Stimulated activated CD4-positive, alpha-beta T cell treated with anti-CD3 and anti-CD28 coated beads, Interleukin-4, amount 100 ng/mL, for 24 hours (primary cell): Measurements from ENCODE around the gene NSA2.
"Not testable (repeated sequence)": the region's sequence is repeated elsewhere in the genome, so short reads cannot be mapped to it uniquely, and the experiment has no call there.

Source experiments
- DNase-seq: peaks from one replicate; pipeline ENCODE4 v3.0.0-alpha.2; 2020

Gene NSA2

GRCh38 chr5:74766849-74767578 lies at the start of gene NSA2, which contains the start of gene GFM2:
NSA2 (plus strand) TSS chr5:74767249; CDS start chr5:74767361, 112 bp downstream.
GFM2 (minus strand) TSS chr5:74767117; CDS start chr5:74763742, 3,375 bp downstream.
- peak; percentile 94 for DNase-seq

DNA sequence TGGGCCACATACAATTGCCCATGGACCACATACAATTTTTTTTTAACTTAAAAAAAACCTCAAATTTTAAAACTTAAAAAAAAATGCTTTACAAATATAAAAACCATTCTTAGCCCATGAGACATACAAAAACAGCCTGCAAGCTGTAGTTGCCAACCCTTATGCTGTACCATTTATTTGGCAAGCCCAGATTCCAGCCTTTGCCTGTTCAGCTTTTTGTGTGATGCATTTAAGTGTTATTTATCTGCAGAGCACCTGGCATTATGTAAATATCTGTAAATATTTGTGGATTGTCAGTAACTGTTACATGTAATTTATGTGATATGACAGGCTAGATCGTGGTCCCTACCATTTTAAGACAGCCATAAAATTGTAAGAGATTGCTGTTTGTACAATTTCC lies 49.5 kb upstream of the NSA2 start:
- DNase-seq = no peak

DNA sequence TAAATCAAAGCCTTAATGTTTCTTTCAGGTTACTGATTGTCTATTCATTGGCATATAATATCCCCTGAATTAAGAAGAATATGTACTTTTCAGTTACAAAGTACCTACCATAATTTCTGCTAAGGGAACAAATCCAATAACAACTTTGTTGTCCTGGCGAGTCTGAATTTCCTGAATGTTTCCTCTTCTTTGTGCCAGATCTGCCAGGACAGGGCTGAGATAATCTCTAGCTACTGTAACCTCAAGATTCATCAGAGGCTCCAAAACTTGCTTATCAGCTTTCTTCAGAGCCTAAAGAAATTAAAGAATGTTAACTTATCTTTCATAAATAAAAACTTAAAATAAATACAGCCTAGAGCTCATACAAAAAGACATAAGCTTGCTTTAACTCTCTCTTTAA lies 44.8 kb upstream of the NSA2 start:
- DNase-seq = no peak

DNA sequence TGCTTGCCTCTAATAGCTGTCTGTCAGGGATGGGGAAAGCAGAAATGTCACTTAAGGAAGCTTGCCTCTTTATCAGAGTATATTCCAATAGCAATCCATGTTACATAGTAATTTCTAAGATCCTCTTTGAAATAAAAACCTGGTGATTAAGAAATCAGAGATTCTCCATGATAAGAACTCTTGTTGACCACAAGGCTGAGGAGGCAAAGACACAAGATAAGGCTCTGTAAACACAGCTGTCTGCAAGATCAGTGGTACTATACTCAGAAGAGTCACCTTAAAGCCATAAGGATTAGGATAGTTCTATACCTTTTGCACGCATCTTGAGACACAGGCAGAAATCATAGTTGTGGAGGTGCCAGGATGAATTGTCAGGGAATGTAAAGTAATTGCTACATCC lies 41.7 kb upstream of the NSA2 start:
- DNase-seq = no peak

DNA sequence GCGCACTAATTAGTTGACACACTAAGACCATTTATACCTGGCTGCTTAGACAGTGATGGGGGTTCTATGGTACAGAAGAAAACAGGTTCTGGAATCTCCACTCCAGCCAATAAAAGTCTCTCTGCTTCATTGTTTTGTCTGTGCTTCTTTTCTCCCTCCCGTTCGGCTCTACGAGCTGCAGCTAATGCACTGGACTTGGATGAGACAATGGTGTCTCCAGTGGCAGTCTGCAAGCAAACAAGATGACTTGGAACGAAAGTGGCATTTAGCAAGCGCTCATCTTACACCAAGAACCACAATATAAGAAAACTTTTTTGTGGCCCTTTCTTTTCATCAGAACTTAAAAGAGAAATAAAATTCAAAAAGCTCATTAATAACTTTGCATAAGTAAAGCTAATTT lies 30.3 kb upstream of the NSA2 start:
- DNase-seq = no peak

DNA sequence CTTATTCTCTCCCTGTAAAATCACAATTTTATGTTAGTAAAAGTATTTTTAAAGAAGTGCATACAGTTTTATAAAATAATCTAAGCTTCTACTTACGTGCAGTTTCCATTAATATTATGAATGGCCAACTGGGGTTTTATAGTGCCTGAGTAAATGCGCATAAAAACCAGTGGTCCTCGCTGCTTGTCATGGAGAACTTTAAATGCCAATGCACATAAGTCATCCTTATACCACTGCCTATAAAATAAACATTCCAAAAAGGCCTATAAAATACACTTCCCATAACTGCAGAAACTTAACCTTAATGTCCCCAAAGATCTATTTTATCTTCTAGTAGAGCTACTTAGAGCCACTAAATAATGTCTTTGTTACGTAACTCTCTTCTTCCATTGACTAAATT lies 28.6 kb upstream of the NSA2 start:
- DNase-seq = no peak

- DNase-seq = not testable (repeated sequence)
These were observed 18.3 kb upstream of the NSA2 start for GRCh38 chr5:74748742-74749141.

- DNase-seq = no peak
These were observed 5.8 kb upstream of the NSA2 start for GRCh38 chr5:74761241-74761640.

- DNase-seq = peak; percentile 53
These were observed 4.5 kb upstream of the NSA2 start for GRCh38 chr5:74762599-74762998.

- DNase-seq = no peak
These were observed 3.5 kb upstream of the NSA2 start for GRCh38 chr5:74763504-74763903.

GRCh38 chr5:74765201-74765600 lies 1.8 kb upstream of the NSA2 start:
- DNase-seq = no peak

DNA sequence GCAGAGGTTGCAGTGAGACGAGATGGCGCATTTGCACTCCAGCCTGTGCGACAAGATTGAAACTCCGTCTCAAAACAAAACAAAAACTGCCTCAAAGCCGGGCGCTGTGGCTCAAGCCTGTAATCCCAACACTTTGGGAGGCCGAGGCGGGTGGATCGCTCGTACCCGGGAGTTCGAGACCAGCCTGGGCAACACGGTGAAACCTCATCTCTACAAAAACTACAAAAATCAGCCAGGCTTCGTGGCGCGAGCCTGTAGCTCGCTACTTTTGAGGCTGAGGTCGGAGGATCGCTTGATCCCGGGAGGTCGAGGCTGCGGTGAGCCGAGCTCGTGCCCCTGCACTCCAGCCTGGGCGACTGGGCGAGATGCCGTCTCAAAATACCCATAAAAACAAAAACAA lies 1.1 kb upstream of the NSA2 start:
- no peak for DNase-seq

GRCh38 chr5:74766418-74766848 lies 616 bp upstream of the NSA2 start:
- peak; percentile 14 for DNase-seq

- DNase-seq = peak; percentile 25
These were observed 497 bp downstream of the NSA2 start for GRCh38 chr5:74767579-74767913.

DNA sequence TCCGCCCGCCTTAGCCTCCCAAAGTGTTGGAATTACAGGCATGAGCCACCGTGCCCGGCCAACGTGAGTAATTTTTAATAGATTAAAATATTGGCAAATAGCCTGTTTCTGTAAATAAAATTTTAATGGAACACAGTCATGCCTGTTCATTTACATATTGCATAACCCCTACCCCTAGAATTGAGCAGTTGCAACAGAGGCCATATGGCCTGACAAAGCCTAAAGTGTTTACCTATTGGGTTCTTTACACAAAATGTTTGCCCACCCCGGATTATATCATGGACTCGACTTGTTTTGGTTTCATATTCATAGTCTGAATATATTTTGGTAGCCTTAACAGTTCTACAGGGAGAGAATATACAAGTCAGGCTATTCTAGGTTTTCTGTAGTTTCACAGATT lies 5.3 kb downstream of the NSA2 start:
- no peak for DNase-seq

DNA sequence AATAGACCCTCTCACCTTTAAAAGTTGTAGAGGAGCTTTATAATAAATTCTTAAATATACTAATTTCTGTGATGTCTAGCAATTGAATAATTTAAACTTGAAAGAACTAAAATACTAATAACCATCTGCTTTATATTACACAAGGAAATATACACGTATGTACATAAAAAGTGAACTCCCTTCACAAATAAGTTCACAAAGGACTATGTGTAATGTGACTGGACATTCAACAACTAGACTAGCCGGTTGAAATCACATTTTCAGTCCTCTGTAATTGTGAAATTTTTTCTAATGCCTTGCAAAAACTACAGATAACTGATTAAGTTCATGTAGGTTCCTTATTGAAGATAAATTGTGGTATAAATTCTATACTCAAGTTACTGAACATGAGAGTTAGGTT lies 11.6 kb downstream of the NSA2 start:
- no peak for DNase-seq

DNA sequence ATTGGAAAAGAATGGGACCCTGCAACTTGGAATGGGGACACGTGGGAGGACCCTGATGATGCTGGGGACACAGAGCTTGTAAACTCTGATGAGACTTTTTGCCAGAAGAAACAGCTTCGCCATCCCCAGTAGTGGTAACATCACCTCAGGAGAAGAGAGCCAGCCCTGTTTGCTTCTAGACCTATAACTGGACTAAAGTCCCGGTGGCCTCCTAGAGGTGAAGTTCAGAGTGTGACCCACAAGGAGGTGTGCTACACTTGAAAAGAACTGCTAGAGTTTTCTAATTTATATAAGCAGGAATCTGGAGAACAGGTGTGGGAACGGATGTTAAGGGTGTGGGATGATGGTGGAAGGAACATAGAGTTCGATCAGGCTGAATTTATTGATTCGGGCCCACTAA lies 19.8 kb downstream of the NSA2 start:
- no peak for DNase-seq

DNA sequence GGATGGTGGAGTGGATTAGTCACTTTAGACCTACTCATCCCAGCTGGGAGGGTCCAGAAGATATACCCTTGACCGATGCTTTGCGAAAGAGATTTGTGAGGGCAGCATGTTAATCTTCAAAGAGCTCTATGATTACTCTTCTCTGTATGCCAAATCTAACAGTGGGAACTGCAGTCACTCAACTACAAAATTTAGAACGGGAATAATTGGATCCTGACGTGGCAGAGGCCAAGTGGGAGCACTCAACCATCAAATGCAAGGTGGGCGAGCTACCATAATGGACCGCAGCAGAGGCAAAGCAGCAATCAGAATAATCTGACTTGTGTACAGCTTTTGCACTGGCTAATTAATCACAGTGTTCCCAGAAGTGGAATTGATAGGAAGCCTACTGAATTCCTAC lies 20.4 kb downstream of the NSA2 start:
- DNase-seq = no peak

- not testable (repeated sequence) for DNase-seq
These were observed 24.6 kb downstream of the NSA2 start for GRCh38 chr5:74791669-74792068.

DNA sequence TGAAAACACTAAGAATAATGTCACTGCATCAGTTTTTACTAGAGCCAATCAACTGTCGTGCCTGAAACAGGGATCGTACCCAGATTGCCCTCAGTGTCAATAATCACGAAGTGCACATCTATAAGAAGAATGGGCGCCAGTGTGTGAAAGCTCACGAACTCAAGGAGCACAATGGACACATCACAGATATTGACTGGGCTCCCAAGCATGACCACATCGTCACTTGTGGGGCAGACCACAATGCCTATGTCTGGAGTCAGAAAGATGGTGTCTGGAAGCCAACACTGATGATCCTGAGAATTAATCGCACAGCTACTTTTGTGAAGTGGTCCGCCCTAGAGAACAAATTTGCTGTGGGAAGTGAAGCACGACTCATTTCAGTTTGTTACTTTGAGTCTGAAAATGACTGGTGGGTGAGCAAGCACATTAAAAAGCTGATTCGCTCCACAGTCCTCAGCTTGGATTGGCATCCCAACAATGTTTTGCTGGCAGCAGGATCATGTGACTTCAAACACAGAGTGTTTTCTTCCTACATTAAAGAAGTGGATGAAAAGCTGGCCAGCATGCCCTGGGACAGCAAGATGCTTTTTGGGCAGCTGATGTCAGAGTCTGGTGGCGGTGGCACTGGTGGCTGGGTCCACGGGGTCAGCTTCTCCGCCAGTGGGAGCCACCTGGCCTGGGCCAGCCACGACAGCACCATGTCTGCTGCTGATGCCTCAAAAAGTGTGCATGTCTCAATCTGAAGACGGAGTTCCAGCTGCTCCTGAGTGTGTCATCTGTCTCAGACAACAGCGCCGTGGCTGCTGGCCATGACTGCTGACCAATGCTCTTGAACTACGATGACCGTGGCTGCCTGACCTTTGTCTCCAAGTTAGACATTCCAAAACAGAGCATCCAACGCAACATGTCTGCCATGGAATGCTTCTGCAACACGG lies 32.2 kb downstream of the NSA2 start:
- DNase-seq = no peak

GRCh38 chr5:74801197-74801596 lies 34.1 kb downstream of the NSA2 start:
- no peak for DNase-seq

DNA sequence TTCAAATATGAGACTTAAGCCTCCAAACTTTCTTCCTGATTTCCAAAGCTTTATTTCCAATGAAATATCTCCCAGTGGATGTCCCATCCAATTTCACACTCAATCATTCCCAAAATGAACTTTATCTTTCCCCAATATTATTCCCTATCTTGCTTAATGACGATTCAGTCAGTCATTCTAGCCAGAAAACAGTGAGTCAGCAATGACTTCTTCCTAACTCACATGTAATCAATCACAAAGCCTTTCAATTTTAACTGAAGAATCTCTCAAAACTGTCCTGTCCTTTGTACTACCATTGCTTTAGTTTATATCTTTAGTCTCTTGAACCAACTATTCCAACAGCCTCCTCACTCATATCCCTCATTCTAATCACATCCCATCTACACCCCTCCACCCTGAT lies 34.9 kb downstream of the NSA2 start:
- DNase-seq = no peak

GRCh38 chr5:74810915-74811314 lies 43.9 kb downstream of the NSA2 start:
- no peak for DNase-seq

GRCh38 chr5:74816875-74817274 lies 49.8 kb downstream of the NSA2 start:
- no peak for DNase-seq
